Renal cortical epithelial cell (primary cell): ENCODE data around the gene LGALS12. TPM values are rescaled to one million over a fixed set of nuclear protein-coding genes. Genes with fewer than 3 reads are reported as not detected.

ENCODE experiments used
- DNase-seq: peaks from one replicate; pipeline ENCODE4 v3.0.0-alpha.2; 2011; ENCODE audit warnings: low read depth
- total RNA-seq: library from RNA; depleted of rRNA; stranded (reverse); fragments of >200 nt; gene quantifications from 2 replicates; pipeline ENCODE4 v1.2.3, GENCODE V29; 2014

Gene LGALS12
- total RNA-seq, 1 donor from 2014 or later = not detected

DNA sequence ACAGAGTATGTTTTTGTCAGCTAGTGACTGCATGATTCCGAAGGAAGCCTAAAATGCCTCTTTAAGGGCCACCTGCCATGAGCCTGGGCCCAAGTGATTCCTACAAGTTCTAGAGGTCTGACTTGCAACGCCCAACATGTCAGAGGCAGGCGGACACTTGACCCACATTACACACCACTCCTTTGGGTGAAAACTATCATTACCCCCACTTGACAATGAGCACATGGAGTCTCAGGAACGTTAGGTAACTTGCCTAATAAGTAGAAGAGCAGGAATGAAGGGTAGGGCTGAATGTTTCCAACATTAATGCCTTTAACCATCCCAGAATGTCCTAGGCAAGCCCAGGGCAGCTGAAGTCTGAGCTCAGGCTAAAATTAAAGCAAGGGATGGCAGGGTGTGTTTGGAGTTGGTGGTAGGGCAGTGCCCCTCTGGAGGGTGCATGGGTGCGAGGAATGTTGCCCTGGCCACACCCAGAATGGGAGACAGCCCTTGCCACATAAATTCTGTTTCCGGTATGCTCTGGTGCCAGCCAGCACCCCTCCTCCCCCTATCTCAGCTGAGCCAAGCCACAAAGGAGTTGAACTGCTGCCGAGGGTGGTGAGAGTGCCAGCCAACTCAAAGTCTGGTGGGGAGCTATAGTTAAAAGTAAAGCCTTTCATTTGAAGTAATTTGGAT is 54.8 kb downstream of the LGALS12 start:
- DNase-seq = peak; percentile 72

DNA sequence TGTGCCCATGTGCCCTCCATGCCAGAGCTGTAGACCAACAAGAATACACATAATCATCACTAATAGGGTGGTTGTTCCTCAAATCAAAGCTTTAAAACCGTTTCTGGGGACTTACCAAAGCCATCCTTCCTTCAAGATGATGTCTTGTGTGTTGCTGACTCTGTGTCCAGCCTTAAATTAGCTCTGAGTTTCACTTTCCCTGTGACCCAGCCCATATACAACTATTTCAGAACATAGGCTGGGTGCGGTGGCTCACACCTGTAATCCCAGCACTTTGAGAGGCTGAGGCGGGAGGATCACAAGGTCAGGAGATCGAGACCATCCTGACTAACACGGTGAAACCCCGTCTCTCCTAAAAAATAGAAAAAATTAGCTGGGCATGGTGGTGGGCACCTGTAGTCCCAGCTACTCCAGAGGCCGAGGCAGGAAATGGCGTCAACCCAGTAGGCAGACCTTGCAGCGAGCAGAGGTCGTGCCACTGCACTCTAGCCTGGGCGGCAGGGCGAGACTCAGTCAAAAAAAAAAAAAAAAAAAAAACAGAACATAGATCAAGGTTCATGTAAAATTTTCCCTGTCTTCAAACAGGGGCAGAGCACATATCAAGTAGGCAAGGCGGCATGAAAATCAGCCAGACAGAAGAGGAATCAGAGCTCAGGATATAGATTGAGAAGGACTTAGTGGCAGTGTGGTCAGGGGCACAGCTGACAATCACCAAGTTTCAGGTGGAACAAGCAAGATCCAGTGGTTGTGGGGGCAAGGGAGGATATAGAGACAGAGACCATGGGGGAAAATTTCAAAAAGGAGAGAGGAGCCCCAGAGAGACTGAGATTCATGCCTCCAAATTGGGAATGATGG is 57.5 kb downstream of the LGALS12 start, which contains the start of gene PLAAT2:
PLAAT2 (minus strand) TSS at position 179 of the 855 bp plus-strand sequence; CDS start at position 124, 55 bp downstream.
- DNase-seq = no peak

DNA sequence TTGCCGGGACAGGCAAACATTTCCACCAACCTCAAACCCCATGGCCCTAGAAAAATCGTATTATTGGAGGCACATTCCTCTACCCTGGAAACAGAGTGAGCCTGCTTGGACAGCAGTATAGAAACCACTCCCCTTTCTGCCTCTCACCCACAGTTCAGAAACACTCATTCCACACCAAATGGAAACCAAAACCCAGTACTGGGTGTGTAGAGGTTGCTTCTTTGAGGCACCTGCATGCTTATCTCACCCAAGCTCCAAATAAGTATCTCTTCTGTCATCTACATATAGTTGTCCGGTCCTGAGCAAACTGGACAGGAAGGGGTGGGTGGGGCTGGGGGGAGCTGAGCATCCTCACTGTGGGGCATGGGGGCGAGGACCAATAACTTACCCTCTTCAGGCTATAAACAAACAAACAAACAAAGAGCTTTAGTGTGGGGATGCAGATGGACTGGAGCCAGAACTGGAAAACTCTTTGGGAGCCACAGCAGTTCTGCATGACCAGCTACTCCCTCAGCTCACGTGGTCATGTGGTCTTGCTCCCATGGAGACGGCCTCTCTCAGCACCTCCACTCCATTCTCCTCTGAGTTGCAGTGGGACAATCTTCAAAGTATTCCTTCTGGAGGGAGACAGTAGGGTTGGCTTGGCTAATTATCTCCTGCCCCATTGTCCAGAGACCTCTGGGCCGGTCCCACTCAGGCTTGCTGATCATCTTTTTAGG is 58.3 kb downstream of the LGALS12 start:
- DNase-seq = peak; percentile 86

DNA sequence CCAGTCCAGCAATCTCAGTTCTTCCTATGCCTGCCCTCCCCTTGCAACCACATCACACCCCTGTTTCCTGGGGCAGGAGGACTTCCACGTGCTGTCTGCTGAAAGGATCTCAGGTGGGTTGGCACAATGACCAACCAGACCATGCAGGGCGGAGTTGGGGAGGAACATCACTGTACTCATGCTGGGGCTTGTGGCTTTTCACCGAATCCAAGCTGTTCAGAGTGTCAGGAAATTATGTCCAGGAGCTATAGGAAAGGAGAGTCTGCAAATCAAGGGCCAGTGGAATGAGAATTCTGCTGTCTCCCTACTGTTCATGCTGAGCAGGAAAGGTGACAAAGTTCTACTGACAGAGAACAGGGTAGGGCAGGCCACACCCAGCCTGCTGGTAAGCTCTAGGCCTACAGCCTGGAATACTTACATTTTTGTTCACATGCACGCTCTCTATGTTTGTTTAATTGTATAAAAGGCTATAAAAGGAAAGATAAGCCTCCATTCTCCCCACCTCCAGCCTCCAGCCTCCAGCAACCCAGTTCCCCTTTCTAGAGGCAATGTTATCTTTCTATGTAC is 59.0 kb downstream of the LGALS12 start:
- DNase-seq = peak; percentile 57

Other genes starting within 250 kb of the LGALS12 start
- not detected in 2 replicates for gene SLC22A9, start 136.3 kb upstream of the LGALS12 start, total RNA-seq
- 0.40 TPM in 1 of 2 replicates, not detected in the other for gene PLAAT5, start 14.9 kb upstream of the LGALS12 start, total RNA-seq
- gene PLAAT4, start 30.7 kb downstream of the LGALS12 start, total RNA-seq = 36.4 and 83.2 TPM in 2 replicates
- gene PLAAT2, start 57.3 kb downstream of the LGALS12 start, total RNA-seq = not detected in 2 replicates
- 50.6 and 63.9 TPM in 2 replicates for gene PLAAT3, start 108.3 kb downstream of the LGALS12 start, total RNA-seq
- gene ATL3, start 165.3 kb downstream of the LGALS12 start, total RNA-seq = 101 and 112 TPM in 2 replicates
- 49.5 and 126 TPM in 2 replicates for gene RTN3, start 175.4 kb downstream of the LGALS12 start, total RNA-seq